ENCODE measurements around the gene RAD52.

GRCh38 chr12:907413-908185 lies 41.9 kb downstream of the RAD52 start:
- no peak for TF ChIP-seq POLR2A (IDR thresholded peaks at IDR 0.05)
- TF ChIP-seq, protein P1, sequence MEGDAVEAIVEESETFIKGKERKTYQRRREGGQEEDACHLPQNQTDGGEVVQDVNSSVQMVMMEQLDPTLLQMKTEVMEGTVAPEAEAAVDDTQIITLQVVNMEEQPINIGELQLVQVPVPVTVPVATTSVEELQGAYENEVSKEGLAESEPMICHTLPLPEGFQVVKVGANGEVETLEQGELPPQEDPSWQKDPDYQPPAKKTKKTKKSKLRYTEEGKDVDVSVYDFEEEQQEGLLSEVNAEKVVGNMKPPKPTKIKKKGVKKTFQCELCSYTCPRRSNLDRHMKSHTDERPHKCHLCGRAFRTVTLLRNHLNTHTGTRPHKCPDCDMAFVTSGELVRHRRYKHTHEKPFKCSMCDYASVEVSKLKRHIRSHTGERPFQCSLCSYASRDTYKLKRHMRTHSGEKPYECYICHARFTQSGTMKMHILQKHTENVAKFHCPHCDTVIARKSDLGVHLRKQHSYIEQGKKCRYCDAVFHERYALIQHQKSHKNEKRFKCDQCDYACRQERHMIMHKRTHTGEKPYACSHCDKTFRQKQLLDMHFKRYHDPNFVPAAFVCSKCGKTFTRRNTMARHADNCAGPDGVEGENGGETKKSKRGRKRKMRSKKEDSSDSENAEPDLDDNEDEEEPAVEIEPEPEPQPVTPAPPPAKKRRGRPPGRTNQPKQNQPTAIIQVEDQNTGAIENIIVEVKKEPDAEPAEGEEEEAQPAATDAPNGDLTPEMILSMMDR (IDR thresholded peaks at IDR 0.05): no peak

All from prostate gland (tissue), 2 donors.